ENCODE measurements around the gene ABO. TPM values are rescaled to one million over a fixed set of nuclear protein-coding genes. Genes with fewer than 3 reads are reported as not detected.
"Not testable (repeated sequence)": the region's sequence is repeated elsewhere in the genome, so short reads cannot be mapped to it uniquely, and the experiment has no call there.

The ABO gene
- total RNA-seq, 1 experiment from 2014 or later, result 0.96 TPM

DNA sequence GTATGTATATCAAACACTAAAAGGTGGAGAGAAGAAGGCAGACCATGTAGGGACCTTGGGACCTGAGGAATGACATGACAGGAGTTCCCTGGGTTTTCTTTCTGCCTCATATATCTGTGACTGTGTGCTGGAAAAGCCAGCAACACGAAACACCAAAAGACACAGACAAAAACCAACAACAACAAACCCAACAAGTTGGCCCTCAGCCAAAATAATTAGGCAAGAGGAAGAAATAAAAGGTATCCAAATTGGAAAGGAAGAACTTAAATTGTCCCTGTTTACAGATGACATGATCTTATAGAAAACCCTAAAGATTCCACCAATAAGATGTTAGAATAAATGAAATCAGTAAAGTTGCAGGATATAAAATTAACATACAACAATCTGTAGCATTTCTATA lies 21.7 kb downstream of the ABO start:
- no peaks in the 10 kb centered on the region for H3K79me2 ChIP-seq (ENCODE audit: low read depth)

DNA sequence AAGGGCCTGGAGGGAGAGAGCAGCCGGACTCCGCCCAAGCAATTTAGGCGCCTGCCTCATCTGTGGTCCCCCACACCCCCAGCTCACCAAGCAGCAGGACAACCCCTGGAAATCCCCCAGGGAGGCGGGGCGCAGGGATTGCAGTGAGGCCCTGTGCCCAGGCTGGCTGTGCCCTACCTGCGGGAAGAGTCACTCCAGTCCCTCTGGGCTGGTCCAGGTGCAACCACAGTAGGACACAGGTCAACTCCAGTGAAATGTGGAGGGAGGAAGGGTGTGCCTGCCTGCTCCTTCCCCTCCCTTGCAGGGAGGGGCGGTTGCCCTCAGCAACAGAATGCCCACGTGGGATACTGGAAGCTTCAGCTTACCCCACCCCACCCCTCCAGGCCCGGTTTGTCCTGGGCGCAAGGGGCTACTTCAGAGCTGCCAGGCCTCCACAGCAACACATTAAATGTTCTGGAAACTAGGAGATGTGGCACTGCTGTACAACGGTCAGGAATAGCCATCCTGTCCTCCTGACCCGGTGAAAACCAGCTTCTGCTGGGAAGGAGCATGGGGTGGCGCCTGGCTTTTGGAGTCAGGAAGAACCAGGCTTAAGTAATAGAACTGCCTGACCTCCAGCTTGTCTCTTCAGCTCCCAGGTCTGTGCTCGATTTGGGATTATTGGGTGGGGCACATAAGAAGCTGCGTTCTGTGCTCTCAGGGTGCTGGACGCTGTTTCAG lies 22.5 kb downstream of the ABO start:
- peaks cover 36% of the 10 kb centered on the region for H3F3A ChIP-seq (ENCODE audit: insufficient read depth, low read depth)
- peak overlapping the region; percentile 71 for H3K27ac ChIP-seq
- peak; percentile 81 to 90 for DNase-seq
- no peaks in the 10 kb centered on the region for H4K20me1 ChIP-seq (ENCODE audit: insufficient read depth)
- intact Hi-C loops (cut with micrococcal nuclease; ENCODE audit: unreplicated experiment), result no loop called here
- TF ChIP-seq, protein P1, sequence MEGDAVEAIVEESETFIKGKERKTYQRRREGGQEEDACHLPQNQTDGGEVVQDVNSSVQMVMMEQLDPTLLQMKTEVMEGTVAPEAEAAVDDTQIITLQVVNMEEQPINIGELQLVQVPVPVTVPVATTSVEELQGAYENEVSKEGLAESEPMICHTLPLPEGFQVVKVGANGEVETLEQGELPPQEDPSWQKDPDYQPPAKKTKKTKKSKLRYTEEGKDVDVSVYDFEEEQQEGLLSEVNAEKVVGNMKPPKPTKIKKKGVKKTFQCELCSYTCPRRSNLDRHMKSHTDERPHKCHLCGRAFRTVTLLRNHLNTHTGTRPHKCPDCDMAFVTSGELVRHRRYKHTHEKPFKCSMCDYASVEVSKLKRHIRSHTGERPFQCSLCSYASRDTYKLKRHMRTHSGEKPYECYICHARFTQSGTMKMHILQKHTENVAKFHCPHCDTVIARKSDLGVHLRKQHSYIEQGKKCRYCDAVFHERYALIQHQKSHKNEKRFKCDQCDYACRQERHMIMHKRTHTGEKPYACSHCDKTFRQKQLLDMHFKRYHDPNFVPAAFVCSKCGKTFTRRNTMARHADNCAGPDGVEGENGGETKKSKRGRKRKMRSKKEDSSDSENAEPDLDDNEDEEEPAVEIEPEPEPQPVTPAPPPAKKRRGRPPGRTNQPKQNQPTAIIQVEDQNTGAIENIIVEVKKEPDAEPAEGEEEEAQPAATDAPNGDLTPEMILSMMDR (conservative IDR thresholded peaks at IDR 0.05), result no peak
- no peak for TF ChIP-seq EZH2 (IDR thresholded peaks at IDR 0.05; ENCODE audit: low read depth)
- BruUV-seq (replicated peaks), result no TSS peak
- ChIA-PET CTCF (interaction anchor here (0.6 to 1.1 kb wide), 3 partner anchors 14 to 64 kb away, joined by 3 to 5 read pairs (median 5); no protein-coding TSS in a partner anchor), POLR2A (ENCODE audit: unreplicated experiment) (interaction anchor here (0.6 to 0.8 kb wide), 6 partner anchors 14 to 222 kb away, joined by 3 to 8 read pairs (median 6); partner anchors contain the start of genes MED22 and RPL7A)
- H3K79me2 ChIP-seq (ENCODE audit: low read depth), result no peaks in the 10 kb centered on the region
- H2AFZ ChIP-seq, result peak overlapping the region; percentile 50; the same call in 1 of the 2 replicates
- H3K9me3 ChIP-seq (ENCODE audit: insufficient read depth, low read depth), result no peaks in the 10 kb centered on the region
- no peaks in the 10 kb centered on the region for H3K36me3 ChIP-seq (ENCODE audit: low read depth)
- H3K4me1 ChIP-seq (replicated peaks; ENCODE audit: insufficient read depth), result peaks cover 48% of the 10 kb centered on the region
- peak overlapping the region; percentile 73 for H3K4me2 ChIP-seq
- H3K9me2 ChIP-seq (ENCODE audit: insufficient read depth), result no peaks in the 10 kb centered on the region
- H3K4me3 ChIP-seq, result peak overlapping the region; percentile 43; the same call in 1 of the 2 replicates
- H3K27me3 ChIP-seq (ENCODE audit: insufficient read depth, low read depth), result no peaks in the 10 kb centered on the region

More for the DNA sequence above, 21.7 kb downstream of the ABO start:
- intact Hi-C loops (cut with micrococcal nuclease; ENCODE audit: unreplicated experiment), result no loop called here
- Histone ChIP-seq H3K27me3 (ENCODE audit: insufficient read depth, low read depth) (no peaks in the 10 kb centered on the region), H3K4me2 (peak overlapping the region; percentile 73), H3K36me3 (ENCODE audit: low read depth) (no peaks in the 10 kb centered on the region), H2AFZ (no peak overlapping the region), H3K4me3 (no peak overlapping the region), H3K27ac (peak overlapping the region; percentile 45), H3K4me1 (replicated peaks; ENCODE audit: insufficient read depth) (peaks cover 48% of the 10 kb centered on the region), H3K9me2 (ENCODE audit: insufficient read depth) (no peaks in the 10 kb centered on the region), H4K20me1 (ENCODE audit: insufficient read depth) (no peaks in the 10 kb centered on the region), H3K9me3 (ENCODE audit: insufficient read depth, low read depth) (no peaks in the 10 kb centered on the region), H3F3A (ENCODE audit: insufficient read depth, low read depth) (peaks cover 36% of the 10 kb centered on the region)
- BruUV-seq (replicated peaks), result no TSS peak
- DNase-seq, result no peak
- CTCF ChIA-PET, result interaction anchor here (0.9 kb wide), 1 partner anchor 15 kb away, joined by 5 read pairs; no protein-coding TSS in a partner anchor
- no peak for TF ChIP-seq EZH2 (IDR thresholded peaks at IDR 0.05; ENCODE audit: low read depth)
- TF ChIP-seq, protein P1 (conservative IDR thresholded peaks at IDR 0.05), result no peak
- POLR2A ChIA-PET (ENCODE audit: unreplicated experiment), result interaction anchor here (0.6 to 0.8 kb wide), 2 partner anchors 93 to 94 kb away, joined by 3 to 6 read pairs; partner anchors contain the start of genes MED22 and RPL7A

DNA sequence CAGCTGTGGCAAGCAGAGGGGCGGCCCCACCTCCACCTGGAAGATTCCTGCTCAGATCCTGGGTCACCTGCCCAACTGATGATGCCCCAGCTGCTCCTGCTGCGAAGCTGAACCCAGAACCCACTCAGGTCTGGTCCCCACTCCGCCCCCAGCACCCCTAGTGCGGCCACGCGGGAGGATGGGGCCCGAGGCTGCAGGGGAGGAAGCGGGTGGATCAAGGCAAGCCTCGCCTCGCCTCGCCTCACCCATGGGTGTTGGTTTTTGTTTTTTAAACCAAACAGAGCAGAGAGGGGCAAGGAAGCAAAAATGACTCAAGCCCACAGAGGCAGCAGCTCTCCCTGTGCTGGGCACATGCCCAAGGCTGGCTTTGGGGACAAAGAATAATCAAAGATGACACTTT lies 23.2 kb downstream of the ABO start:
- H3K27ac ChIP-seq, result peak overlapping the region; percentile 71
- POLR2A ChIA-PET (ENCODE audit: unreplicated experiment), result interaction anchor here (0.6 kb wide), 1 partner anchor 14 kb away, joined by 6 read pairs; no protein-coding TSS in a partner anchor

DNA sequence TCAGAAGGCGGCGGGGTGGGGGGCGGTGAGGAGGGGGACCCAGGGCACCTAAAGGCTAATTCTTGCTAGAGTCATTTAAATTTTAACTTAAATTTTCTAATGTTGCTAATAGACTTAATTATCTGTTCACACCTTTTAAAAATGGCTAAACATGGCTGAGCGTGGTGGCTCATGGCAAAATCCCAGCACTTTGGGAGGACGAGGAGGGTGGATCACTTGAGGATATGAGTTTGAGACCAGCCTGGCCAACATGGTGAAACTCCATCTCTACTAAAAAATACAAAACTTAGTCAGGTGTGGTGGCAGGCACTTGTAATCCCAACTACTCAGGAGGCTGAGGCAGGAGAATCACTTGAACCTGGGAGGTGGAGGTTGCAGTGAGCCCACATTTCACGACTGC lies 23.8 kb downstream of the ABO start:
- CTCF ChIA-PET, result interaction anchor here (0.7 to 1.7 kb wide), 3 partner anchors 12 to 63 kb away, joined by 4 to 17 read pairs (median 9); no protein-coding TSS in a partner anchor
- H3K9me3 ChIP-seq (ENCODE audit: insufficient read depth, low read depth); intact Hi-C loops (cut with micrococcal nuclease; ENCODE audit: unreplicated experiment); H4K20me1 ChIP-seq (ENCODE audit: insufficient read depth); H3K27me3 ChIP-seq (ENCODE audit: insufficient read depth, low read depth); H2AFZ ChIP-seq; H3K79me2 ChIP-seq (ENCODE audit: low read depth); POLR2A ChIA-PET (ENCODE audit: unreplicated experiment); BruUV-seq (replicated peaks); DNase-seq; H3K4me3 ChIP-seq; H3K9me2 ChIP-seq (ENCODE audit: insufficient read depth); H3K36me3 ChIP-seq (ENCODE audit: low read depth): not testable (repeated sequence)
- peaks cover 48% of the 10 kb centered on the region for H3K4me1 ChIP-seq (replicated peaks; ENCODE audit: insufficient read depth)
- peaks cover 36% of the 10 kb centered on the region for H3F3A ChIP-seq (ENCODE audit: insufficient read depth, low read depth)
- H3K27ac ChIP-seq, result peak overlapping the region; percentile 71
- peak overlapping the region; percentile 73 for H3K4me2 ChIP-seq

More for the DNA sequence above, 23.2 kb downstream of the ABO start:
- H3K79me2 ChIP-seq (ENCODE audit: low read depth), result no peaks in the 10 kb centered on the region
- TF ChIP-seq EZH2 (IDR thresholded peaks at IDR 0.05; ENCODE audit: low read depth), result no peak
- TF ChIP-seq, protein P1 (conservative IDR thresholded peaks at IDR 0.05), result no peak
- intact Hi-C loops (cut with micrococcal nuclease; ENCODE audit: unreplicated experiment), result no loop called here
- H3K4me2 ChIP-seq, result peak overlapping the region; percentile 73
- H4K20me1 ChIP-seq (ENCODE audit: insufficient read depth), result no peaks in the 10 kb centered on the region
- TSS peak; percentile 62 for BruUV-seq (replicated peaks)
- no peak for DNase-seq
- H3K27me3 ChIP-seq (ENCODE audit: insufficient read depth, low read depth), result no peaks in the 10 kb centered on the region
- no peaks in the 10 kb centered on the region for H3K36me3 ChIP-seq (ENCODE audit: low read depth)
- peak overlapping the region; percentile 43; the same call in 1 of the 2 replicates for H3K4me3 ChIP-seq
- CTCF ChIA-PET, result interaction anchor here (0.6 to 1.1 kb wide), 2 partner anchors 49 to 63 kb away, joined by 3 to 5 read pairs; no protein-coding TSS in a partner anchor
- peaks cover 36% of the 10 kb centered on the region for H3F3A ChIP-seq (ENCODE audit: insufficient read depth, low read depth)
- peaks cover 48% of the 10 kb centered on the region for H3K4me1 ChIP-seq (replicated peaks; ENCODE audit: insufficient read depth)
- no peaks in the 10 kb centered on the region for H3K9me3 ChIP-seq (ENCODE audit: insufficient read depth, low read depth)
- H2AFZ ChIP-seq, result peak overlapping the region; percentile 50; the same call in 1 of the 2 replicates
- H3K9me2 ChIP-seq (ENCODE audit: insufficient read depth), result no peaks in the 10 kb centered on the region
